Measurements from ENCODE around the gene IFI6. TPM values are rescaled to one million over a fixed set of nuclear protein-coding genes. Genes with fewer than 3 reads are reported as not detected.
"Not testable (repeated sequence)": the region's sequence is repeated elsewhere in the genome, so short reads cannot be mapped to it uniquely, and the experiment has no call there.

IFI6 gene
- 77.6 TPM for polyA plus RNA-seq (2012; ENCODE audit: low read depth, missing spikeins)

- TF ChIP-seq PAX5 (IDR thresholded peaks at IDR 0.05; ENCODE audit: insufficient read depth, low read length, severe bottlenecking), result no peak
- TF ChIP-seq POLR2A (IDR thresholded peaks at IDR 0.05; ENCODE audit: low read depth, low read length), result peak; percentile 78
- TF ChIP-seq POLR2AphosphoS5 (IDR thresholded peaks at IDR 0.05; ENCODE audit: low read depth, low read length), result peak; percentile 82
- peak; percentile 75 for DNase-seq (ENCODE audit: insufficient read length, low spot score)
- peak; percentile 91 for FAIRE-seq
These were observed at the start of gene IFI6 for GRCh38 chr1:27671964-27672749. Gene IFI6 (minus strand): TSS chr1:27672192. CDS start chr1:27669314, 2,878 bp downstream.

- FAIRE-seq (no peak), DNase-seq (ENCODE audit: insufficient read length, low spot score) (no peak)
- TF ChIP-seq POLR2A (IDR thresholded peaks at IDR 0.05; ENCODE audit: low read depth, low read length) (no peak), PAX5 (IDR thresholded peaks at IDR 0.05; ENCODE audit: insufficient read depth, low read length, severe bottlenecking) (no peak), TAF1 (IDR thresholded peaks at IDR 0.05; ENCODE audit: low read depth, low read length) (no peak), POU2F2 (IDR thresholded peaks at IDR 0.05; ENCODE audit: low read depth, low read length) (no peak), SPI1 (IDR thresholded peaks at IDR 0.05; ENCODE audit: low read depth, low read length) (no peak), POLR2AphosphoS5 (IDR thresholded peaks at IDR 0.05; ENCODE audit: low read depth, low read length) (no peak)
These were observed 47.6 kb upstream of the IFI6 start for GRCh38 chr1:27719286-27720251.

- DNase-seq (ENCODE audit: insufficient read length, low spot score) (no peak), FAIRE-seq (no peak)
- TF ChIP-seq POLR2A (IDR thresholded peaks at IDR 0.05; ENCODE audit: low read depth, low read length) (no peak), POLR2AphosphoS5 (IDR thresholded peaks at IDR 0.05; ENCODE audit: low read depth, low read length) (no peak), SPI1 (IDR thresholded peaks at IDR 0.05; ENCODE audit: low read depth, low read length) (no peak), POU2F2 (IDR thresholded peaks at IDR 0.05; ENCODE audit: low read depth, low read length) (no peak), PAX5 (IDR thresholded peaks at IDR 0.05; ENCODE audit: insufficient read depth, low read length, severe bottlenecking) (no peak), TAF1 (IDR thresholded peaks at IDR 0.05; ENCODE audit: low read depth, low read length) (no peak)
These were observed 44.4 kb upstream of the IFI6 start for GRCh38 chr1:27716262-27716895.

DNA sequence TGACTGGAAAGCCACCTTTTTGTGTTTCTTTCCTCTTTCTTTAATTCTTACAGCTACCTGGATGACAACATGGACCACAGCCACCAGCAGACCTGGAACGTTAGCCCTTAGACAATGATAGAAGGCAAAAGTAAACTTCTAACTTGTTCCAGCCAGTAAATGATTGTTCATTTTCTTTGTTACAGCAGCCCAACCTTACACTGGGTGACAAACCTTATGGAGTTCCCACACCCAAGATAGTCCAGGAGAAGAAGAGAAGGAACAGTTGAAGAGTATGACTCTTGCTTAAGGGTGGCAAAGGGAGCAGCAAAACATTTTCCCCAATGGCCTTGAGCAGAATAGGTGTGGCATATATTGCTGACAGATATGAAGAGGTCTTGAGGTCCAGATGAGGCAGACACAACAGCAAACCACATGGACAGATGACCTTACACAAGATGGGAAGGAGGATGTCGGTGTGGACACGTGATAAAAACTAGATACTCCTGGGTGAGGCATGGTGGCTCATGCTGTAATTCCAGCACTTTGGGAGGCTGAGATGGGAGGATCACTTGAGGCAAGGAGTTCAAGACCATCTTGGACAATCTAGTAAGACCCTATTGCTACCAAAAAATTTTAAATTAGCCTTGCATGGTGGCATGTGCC lies 42.0 kb upstream of the IFI6 start:
- FAIRE-seq (no peak), DNase-seq (ENCODE audit: insufficient read length, low spot score) (no peak)
- TF ChIP-seq PAX5 (IDR thresholded peaks at IDR 0.05; ENCODE audit: insufficient read depth, low read length, severe bottlenecking) (no peak), POLR2AphosphoS5 (IDR thresholded peaks at IDR 0.05; ENCODE audit: low read depth, low read length) (no peak), SPI1 (IDR thresholded peaks at IDR 0.05; ENCODE audit: low read depth, low read length) (no peak), POU2F2 (IDR thresholded peaks at IDR 0.05; ENCODE audit: low read depth, low read length) (no peak), TAF1 (IDR thresholded peaks at IDR 0.05; ENCODE audit: low read depth, low read length) (no peak), POLR2A (IDR thresholded peaks at IDR 0.05; ENCODE audit: low read depth, low read length) (no peak)

DNA sequence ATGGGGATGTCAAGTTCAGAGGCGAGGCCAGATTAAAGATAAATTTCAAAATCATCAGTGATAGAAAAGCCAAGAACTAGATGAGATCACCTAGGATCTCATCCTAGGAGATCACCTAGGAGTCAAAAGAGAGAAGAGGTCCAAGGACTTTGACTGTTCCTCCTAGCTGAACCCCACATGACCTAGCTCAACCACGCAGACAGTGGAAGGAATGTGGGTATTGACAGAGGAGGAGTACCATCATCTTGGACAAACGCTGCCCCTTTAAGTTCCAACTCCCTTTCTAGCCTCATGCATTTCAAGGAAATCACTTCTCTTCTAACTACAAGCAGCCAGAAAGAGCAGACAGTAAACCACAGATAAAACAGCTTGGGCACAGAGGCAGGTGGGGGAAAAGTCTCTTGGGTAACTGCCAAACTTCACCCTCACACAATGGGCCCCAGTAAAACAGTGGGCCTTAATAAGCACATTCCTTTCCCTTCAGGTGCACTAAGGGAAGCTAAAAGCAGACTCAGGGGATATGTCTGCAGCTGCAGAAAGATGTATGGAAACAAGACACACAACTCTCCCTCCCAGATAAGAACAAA lies 41.2 kb upstream of the IFI6 start:
- TF ChIP-seq PAX5 (IDR thresholded peaks at IDR 0.05; ENCODE audit: insufficient read depth, low read length, severe bottlenecking) (no peak), SPI1 (IDR thresholded peaks at IDR 0.05; ENCODE audit: low read depth, low read length) (no peak), POLR2AphosphoS5 (IDR thresholded peaks at IDR 0.05; ENCODE audit: low read depth, low read length) (no peak), POLR2A (IDR thresholded peaks at IDR 0.05; ENCODE audit: low read depth, low read length) (no peak), TAF1 (IDR thresholded peaks at IDR 0.05; ENCODE audit: low read depth, low read length) (no peak), POU2F2 (IDR thresholded peaks at IDR 0.05; ENCODE audit: low read depth, low read length) (no peak)
- no peak for DNase-seq (ENCODE audit: insufficient read length, low spot score)
- no peak for FAIRE-seq

GRCh38 chr1:27710574-27710973 lies 38.6 kb upstream of the IFI6 start:
- TF ChIP-seq POLR2A (IDR thresholded peaks at IDR 0.05; ENCODE audit: low read depth, low read length), result no peak
- TF ChIP-seq TAF1 (IDR thresholded peaks at IDR 0.05; ENCODE audit: low read depth, low read length), result no peak
- TF ChIP-seq POLR2AphosphoS5 (IDR thresholded peaks at IDR 0.05; ENCODE audit: low read depth, low read length), result no peak
- no peak for TF ChIP-seq POU2F2 (IDR thresholded peaks at IDR 0.05; ENCODE audit: low read depth, low read length)
- TF ChIP-seq SPI1 (IDR thresholded peaks at IDR 0.05; ENCODE audit: low read depth, low read length), result no peak
- DNase-seq (ENCODE audit: insufficient read length, low spot score) (no peak), FAIRE-seq (no peak)

DNA sequence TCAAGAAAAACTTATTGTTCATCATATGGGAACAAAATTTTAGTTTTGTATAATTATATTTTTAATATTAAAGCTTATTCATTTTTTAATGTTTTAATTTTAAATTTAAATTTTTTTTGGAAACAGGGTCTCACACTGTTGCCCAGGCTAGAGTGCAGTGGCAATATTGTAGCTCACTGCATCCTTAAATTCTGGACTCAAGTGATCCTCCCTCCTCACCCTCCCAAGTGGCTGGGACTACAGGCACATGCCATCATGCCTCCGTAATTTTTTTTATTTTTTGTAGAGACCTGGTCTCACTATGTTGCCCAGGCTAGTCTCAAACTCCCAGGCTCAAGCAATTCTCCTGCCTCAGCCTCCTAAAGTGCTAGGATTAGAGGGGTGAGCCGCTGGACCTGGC lies 33.6 kb upstream of the IFI6 start:
- TF ChIP-seq POLR2AphosphoS5 (IDR thresholded peaks at IDR 0.05; ENCODE audit: low read depth, low read length) (no peak), PAX5 (IDR thresholded peaks at IDR 0.05; ENCODE audit: insufficient read depth, low read length, severe bottlenecking) (no peak), TAF1 (IDR thresholded peaks at IDR 0.05; ENCODE audit: low read depth, low read length) (no peak), SPI1 (IDR thresholded peaks at IDR 0.05; ENCODE audit: low read depth, low read length) (no peak), POLR2A (IDR thresholded peaks at IDR 0.05; ENCODE audit: low read depth, low read length) (no peak), POU2F2 (IDR thresholded peaks at IDR 0.05; ENCODE audit: low read depth, low read length) (no peak)
- no peak for DNase-seq (ENCODE audit: insufficient read length, low spot score)
- FAIRE-seq, result no peak

DNA sequence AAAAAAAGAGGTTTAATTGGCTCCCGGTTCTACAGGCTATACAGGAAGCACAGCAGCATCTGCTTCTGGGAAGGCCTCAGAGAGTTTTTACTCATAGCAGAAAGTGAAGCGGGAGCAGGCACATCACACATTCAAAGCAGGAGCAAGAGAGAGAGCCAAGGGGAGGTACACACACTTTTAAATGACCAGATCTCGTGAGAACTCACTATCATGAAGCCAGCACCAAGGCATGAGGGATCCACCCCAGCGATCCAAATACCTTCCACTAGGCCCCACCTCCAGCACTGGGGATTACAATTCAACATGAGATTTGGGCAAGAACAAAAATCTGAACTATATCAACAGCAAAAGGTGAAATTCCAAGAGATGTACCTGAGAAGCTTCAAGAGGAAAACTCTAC lies 33.0 kb upstream of the IFI6 start:
- no peak for FAIRE-seq
- TF ChIP-seq SPI1 (IDR thresholded peaks at IDR 0.05; ENCODE audit: low read depth, low read length), result no peak
- TF ChIP-seq POLR2A (IDR thresholded peaks at IDR 0.05; ENCODE audit: low read depth, low read length), result no peak
- TF ChIP-seq POU2F2 (IDR thresholded peaks at IDR 0.05; ENCODE audit: low read depth, low read length), result no peak
- no peak for TF ChIP-seq POLR2AphosphoS5 (IDR thresholded peaks at IDR 0.05; ENCODE audit: low read depth, low read length)
- TF ChIP-seq TAF1 (IDR thresholded peaks at IDR 0.05; ENCODE audit: low read depth, low read length), result no peak
- TF ChIP-seq PAX5 (IDR thresholded peaks at IDR 0.05; ENCODE audit: insufficient read depth, low read length, severe bottlenecking), result no peak
- DNase-seq (ENCODE audit: insufficient read length, low spot score), result no peak

- FAIRE-seq; DNase-seq (ENCODE audit: insufficient read length, low spot score): not testable (repeated sequence)
These were observed 24.8 kb upstream of the IFI6 start for GRCh38 chr1:27696835-27697234.
